ENCODE measurements around the gene OR52E2.

- TF ChIP-seq CTCF (IDR thresholded peaks at IDR 0.05) (no peak), POLR2A (IDR thresholded peaks at IDR 0.05) (no peak)
Measured at GRCh38 chr11:5040876-5041275, 18.6 kb downstream of the OR52E2 start.
